ENCODE data around the gene KLHL13. TPM values are rescaled to one million over a fixed set of nuclear protein-coding genes. Genes with fewer than 3 reads are reported as not detected.

KLHL13 gene
- total RNA-seq, 2 experiments from 2014 or later: 0.19 to 0.36 TPM

DNA sequence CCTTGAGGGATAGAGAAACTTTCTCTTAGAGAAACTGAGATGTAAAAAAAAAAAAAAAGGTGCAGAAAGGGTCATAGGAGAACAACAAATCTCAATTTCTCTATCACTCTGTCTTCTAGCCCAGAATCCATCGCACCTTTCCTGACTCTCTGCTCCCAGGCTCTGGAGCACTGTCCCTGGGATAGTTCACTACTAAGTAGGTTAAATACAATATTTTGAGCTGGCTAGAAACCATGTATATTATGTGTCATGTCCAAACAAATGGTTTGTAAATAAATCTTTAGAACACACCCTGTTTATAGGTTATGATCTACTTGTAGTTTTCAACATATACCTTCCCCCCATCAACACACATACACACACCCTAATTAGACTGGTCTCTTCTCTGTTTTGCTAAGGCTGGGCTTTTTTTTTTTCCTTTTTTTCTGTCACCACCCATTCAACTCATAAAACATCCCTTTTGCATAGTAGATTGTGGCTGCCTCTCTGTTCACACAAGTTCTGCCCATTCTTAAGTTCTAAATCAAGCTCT lies 124.4 kb downstream of the KLHL13 start:
- Histone ChIP-seq H3K27ac (ENCODE audit: low read depth in 1 of 2, low read length in 2 of 2) (no peak overlapping the region), H3K4me3 (ENCODE audit: low read length) (no peak overlapping the region), H3K27me3 (ENCODE audit: control insufficient read depth in 1 of 2, insufficient read depth in 2 of 2, low read length in 2 of 2) (no peaks in the 10 kb centered on the region), H3K36me3 (ENCODE audit: insufficient read depth, low read length) (no peaks in the 10 kb centered on the region), H3K9me3 (ENCODE audit: control insufficient read depth in 1 of 2, insufficient read depth in 1 of 2, low read length in 2 of 2) (no peaks in the 10 kb centered on the region), H3K4me1 (ENCODE audit: insufficient read depth, low read length) (no peaks in the 10 kb centered on the region)
- Mint-ChIP-seq H3K27me3 (no peaks in the 10 kb centered on the region), H3K36me3 (ENCODE audit: low read depth) (no peaks in the 10 kb centered on the region), H3K27ac (no peak overlapping the region), H3K4me3 (no peak overlapping the region), H3K4me1 (ENCODE audit: low read depth) (no peaks in the 10 kb centered on the region), H3K9me3 (no peaks in the 10 kb centered on the region)
- POLR2A ChIA-PET: no interaction called here
- CTCF ChIA-PET: no interaction called here
- no peak for ATAC-seq (ENCODE audit: poor library complexity)
- intact Hi-C loops (cut with DNase I, micrococcal nuclease): no loop called here
- DNase-seq: no peak
- TF ChIP-seq, protein P1, sequence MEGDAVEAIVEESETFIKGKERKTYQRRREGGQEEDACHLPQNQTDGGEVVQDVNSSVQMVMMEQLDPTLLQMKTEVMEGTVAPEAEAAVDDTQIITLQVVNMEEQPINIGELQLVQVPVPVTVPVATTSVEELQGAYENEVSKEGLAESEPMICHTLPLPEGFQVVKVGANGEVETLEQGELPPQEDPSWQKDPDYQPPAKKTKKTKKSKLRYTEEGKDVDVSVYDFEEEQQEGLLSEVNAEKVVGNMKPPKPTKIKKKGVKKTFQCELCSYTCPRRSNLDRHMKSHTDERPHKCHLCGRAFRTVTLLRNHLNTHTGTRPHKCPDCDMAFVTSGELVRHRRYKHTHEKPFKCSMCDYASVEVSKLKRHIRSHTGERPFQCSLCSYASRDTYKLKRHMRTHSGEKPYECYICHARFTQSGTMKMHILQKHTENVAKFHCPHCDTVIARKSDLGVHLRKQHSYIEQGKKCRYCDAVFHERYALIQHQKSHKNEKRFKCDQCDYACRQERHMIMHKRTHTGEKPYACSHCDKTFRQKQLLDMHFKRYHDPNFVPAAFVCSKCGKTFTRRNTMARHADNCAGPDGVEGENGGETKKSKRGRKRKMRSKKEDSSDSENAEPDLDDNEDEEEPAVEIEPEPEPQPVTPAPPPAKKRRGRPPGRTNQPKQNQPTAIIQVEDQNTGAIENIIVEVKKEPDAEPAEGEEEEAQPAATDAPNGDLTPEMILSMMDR (IDR thresholded peaks at IDR 0.05): no peak

DNA sequence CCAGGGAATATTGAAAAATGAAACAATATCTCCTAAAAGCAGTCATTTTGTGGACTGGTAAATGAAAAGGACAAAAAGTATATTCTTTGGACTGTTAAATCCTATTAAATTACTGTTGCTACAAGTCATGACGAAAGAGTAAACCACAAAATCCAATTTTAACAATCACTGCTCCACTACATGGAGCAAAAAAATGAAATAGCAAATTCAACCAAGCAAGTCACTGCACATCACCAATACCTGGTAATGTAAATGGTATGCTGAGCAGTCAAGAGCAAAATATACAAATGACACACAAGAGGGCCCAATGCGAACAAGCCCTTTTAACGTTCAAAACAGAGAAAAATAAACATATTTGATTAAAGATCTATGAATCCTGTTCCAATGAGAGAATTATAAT lies 126.2 kb downstream of the KLHL13 start:
- H3K27me3 ChIP-seq (ENCODE audit: control insufficient read depth in 1 of 2, insufficient read depth in 2 of 2, low read length in 2 of 2): no peaks in the 10 kb centered on the region
- Mint-ChIP-seq H3K27ac (no peak overlapping the region), H3K36me3 (ENCODE audit: low read depth) (no peaks in the 10 kb centered on the region), H3K4me3 (no peak overlapping the region), H3K27me3 (no peaks in the 10 kb centered on the region), H3K9me3 (no peaks in the 10 kb centered on the region), H3K4me1 (ENCODE audit: low read depth) (no peaks in the 10 kb centered on the region)
- TF ChIP-seq, protein P1 (IDR thresholded peaks at IDR 0.05): no peak
- H3K27ac ChIP-seq (ENCODE audit: low read depth in 1 of 2, low read length in 2 of 2): no peak overlapping the region
- H3K36me3 ChIP-seq (ENCODE audit: insufficient read depth, low read length): no peaks in the 10 kb centered on the region
- ChIA-PET POLR2A (no interaction called here), CTCF (no interaction called here)
- DNase-seq (no peak), ATAC-seq (ENCODE audit: poor library complexity) (no peak)
- intact Hi-C loops (cut with DNase I, micrococcal nuclease): no loop called here
- H3K4me1 ChIP-seq (ENCODE audit: insufficient read depth, low read length): no peaks in the 10 kb centered on the region
- H3K9me3 ChIP-seq (ENCODE audit: control insufficient read depth in 1 of 2, insufficient read depth in 1 of 2, low read length in 2 of 2): no peaks in the 10 kb centered on the region
- no peak overlapping the region for H3K4me3 ChIP-seq (ENCODE audit: low read length)

DNA sequence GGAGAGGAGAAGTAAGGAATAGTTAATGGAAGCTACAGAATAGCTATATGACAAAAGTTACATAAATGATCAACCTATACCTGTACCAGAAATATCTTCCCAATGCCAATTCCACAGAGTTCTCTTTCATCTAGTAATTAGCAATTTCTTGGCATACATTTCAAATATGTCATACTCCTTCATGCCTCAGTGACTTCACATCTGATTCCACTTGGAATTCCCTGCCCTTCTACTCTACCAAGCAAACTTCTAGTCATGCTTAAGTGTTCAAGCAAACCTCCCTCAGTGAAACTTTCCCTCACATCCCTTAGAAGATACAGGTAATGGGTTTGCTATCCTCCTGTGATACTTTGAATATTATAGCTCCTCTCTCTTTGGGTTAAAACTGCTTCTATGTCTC lies 127.1 kb downstream of the KLHL13 start:
- TF ChIP-seq, protein P1 (IDR thresholded peaks at IDR 0.05): no peak
- no peak overlapping the region for H3K27ac ChIP-seq (ENCODE audit: low read depth in 1 of 2, low read length in 2 of 2)
- Mint-ChIP-seq H3K36me3 (ENCODE audit: low read depth) (no peaks in the 10 kb centered on the region), H3K27ac (no peak overlapping the region), H3K4me1 (ENCODE audit: low read depth) (no peaks in the 10 kb centered on the region), H3K9me3 (no peaks in the 10 kb centered on the region), H3K4me3 (no peak overlapping the region), H3K27me3 (no peaks in the 10 kb centered on the region)
- H3K4me1 ChIP-seq (ENCODE audit: insufficient read depth, low read length): no peaks in the 10 kb centered on the region
- POLR2A ChIA-PET: no interaction called here
- H3K4me3 ChIP-seq (ENCODE audit: low read length): no peak overlapping the region
- no peaks in the 10 kb centered on the region for H3K27me3 ChIP-seq (ENCODE audit: control insufficient read depth in 1 of 2, insufficient read depth in 2 of 2, low read length in 2 of 2)
- no peaks in the 10 kb centered on the region for H3K9me3 ChIP-seq (ENCODE audit: control insufficient read depth in 1 of 2, insufficient read depth in 1 of 2, low read length in 2 of 2)
- no peaks in the 10 kb centered on the region for H3K36me3 ChIP-seq (ENCODE audit: insufficient read depth, low read length)
- ATAC-seq (ENCODE audit: poor library complexity) (no peak), DNase-seq (no peak)
- CTCF ChIA-PET: no interaction called here
- intact Hi-C loops (cut with DNase I, micrococcal nuclease): no loop called here

Measured in CD4-positive, alpha-beta T cell (primary cell).